Hematopoietic multipotent progenitor cell treated with erythropoietin and hydrocortisone succinate and interleukin-3 and kit ligand, for 8 days (in vitro differentiated cells): ENCODE results near the gene NINJ2.
"Not testable (repeated sequence)": the region's sequence is repeated elsewhere in the genome, so short reads cannot be mapped to it uniquely, and the experiment has no call there.

Experiments
- DNase-seq: peaks from one replicate; pipeline ENCODE4 v3.0.0-alpha.2; 2015

NINJ2 gene

DNA sequence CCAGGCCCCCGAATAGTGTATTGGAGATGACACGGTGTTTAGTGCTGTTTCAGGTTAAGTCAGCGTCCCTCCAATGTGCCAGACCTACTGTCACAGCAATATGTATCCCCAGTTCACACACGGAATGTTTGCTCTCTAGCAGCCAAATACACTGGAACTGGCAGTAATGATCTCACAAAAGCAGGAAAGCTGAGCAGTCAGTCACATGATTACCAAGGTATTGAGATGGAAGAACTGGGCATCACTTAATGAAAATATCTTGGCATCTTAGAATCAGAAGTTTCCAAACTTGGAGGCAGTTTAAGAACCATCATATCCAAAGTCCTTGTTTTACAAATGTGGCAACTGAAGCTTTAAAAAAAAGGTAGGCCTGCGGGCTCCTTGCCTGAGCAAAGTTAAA, 23.3 kb downstream of the NINJ2 start:
- no peak for DNase-seq

DNA sequence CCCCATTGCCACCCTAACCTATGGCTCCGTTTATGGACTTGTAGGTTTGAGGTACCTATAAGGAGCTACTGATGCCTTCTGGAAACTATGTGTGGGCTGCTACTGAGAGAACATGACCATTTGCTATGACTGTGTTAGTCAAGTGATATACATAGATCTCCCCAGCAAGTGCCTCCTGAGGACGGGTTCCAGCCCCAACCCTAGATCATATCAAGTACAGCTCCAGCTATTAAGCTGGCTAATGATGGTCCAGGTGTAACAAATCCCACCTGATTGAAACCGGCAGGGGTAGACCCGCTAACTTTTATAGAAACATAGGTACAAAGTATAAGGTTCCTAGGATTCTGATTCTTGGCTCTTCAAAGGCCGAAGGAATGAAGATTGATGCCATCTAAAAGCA, 23.7 kb downstream of the NINJ2 start:
- DNase-seq = no peak

DNA sequence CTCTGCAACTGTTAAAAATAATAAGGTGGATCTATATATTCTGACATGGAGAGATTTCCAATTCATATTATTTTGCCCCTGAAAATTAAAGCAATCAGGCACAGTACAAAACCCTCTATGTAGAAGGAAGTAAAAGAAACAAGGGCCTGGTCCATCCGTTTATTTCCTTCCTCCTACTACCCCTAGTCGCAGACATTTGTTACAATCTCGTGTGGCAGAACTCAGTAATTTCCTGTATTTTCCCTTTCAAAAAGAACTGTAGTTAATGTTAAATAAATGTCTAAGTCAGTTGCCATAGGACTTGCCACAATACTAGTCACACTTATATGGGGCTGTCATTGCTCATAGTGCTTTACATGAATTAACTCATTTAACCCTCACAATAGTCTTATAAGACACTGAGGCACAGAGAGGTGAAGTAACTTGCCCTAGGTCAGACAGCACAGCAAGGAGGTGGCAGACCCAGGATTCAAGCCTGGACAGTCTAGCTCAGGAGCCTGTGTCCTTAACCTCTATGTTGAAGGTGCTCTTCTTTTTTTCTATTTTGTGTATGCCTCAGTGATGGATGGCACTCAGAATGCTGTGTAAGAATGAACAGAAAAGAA, 24.2 kb downstream of the NINJ2 start:
- DNase-seq = no peak

DNA sequence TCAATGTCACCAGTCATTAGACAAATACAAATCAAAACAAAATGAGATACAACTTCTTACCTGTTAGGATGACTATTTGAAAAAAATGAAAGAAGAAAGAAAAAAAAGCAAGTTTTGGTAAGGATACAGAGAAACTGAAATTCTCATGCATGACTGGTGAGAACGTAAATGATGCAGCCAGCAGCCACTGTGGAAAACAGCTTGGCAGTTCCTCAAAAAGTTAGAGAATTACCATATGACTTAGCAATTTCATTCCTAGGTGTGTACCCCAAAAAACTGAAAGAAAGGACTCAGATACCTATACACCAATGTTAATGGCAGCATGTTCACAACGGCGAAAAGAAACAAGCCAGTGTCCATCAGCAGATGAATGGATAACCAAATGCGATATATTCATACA, 26.6 kb downstream of the NINJ2 start:
- DNase-seq = no peak

DNA sequence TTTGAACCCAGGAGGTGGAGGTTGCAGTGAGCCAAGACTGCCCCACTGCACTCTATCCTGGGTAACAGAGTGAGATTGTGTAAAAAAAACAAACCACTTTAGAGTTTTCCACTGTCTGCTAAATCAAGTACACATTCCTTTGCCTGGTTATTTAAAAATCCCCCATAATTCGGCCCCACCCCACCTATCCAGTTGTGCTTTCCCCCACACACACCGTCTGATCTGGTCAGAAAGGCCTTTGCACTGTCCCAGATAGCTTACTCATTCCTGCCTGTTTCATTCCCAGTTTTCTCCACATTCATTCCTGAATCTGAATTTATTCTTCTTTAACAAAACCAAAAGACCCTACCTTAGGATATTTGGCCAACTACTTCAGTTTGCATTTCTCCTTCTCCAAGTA, 29.5 kb downstream of the NINJ2 start:
- no peak for DNase-seq

DNA sequence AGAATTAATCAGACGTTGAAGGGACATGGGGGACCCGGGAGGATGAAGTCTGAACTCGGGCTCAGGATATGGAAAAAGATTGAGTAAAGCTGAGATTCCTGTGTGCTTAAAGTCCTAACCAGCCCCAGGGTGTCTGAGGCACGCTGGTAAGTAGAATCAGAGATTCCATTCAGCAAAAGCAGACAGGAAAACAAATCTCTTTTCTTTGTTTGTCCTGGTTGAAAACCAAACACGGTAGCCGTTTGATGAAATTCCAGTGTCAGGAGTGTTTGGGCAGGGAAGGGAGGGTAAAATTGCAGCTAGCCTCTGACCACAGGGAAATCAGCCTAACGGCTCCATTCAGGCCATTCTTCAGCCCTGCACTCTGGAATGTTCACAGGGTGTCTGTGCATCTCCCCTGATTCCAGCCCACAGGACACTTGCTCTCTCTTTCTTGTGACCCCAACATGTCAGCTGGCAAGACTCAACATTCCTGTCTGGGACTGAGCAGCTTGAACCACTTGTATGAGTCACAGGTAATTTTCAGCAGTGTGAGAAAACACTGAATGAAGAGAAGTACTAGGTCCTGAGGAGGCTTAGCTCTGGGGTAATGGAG, 31.0 kb downstream of the NINJ2 start:
- DNase-seq = no peak

DNA sequence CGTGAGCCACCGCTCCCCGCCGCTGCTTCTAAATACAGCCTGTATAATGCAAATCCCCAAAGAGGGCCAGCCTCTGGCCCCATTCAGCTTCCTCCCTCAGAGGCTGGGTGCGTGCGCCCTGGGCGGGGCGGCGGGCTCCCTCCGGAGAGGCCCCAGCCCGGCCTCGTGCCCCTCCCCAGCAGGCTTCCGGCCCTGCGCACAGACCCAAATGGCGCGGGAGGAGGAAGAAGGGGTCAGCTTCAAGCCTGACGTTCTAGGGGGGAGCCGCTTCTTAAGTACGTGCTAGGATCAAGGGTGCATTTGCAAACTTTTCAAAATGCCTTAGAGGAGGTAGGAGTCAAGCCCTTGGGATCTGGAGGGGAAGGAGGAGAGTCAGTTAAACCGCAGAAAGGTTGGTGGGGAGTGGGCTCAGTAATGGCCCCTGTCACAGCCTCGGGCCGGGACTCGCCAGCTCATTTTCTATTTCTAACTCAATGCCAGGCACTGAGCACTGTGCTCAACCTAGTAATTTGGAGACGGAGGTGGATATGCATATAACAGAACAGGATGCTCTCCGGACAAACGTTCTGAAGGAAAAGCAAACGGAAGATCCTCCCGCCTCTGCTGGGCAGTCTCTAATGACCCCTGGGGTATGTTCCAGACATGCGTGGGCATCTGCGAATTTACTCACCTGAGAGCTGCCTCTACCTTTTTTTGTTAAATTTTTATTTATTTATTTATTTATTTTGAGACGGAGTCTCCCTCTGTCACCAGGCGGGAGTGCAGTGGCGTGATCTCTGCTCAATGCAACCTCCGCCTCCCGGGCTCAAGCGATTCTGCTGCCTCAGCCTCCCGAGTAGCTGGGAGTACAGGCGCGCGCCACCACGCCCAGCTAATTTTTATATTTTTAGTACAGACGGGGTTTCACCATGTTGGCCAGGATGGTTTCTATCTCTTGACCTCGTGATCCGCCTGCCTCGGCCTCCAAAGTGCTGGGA, 32.3 kb downstream of the NINJ2 start:
- no peak for DNase-seq

DNA sequence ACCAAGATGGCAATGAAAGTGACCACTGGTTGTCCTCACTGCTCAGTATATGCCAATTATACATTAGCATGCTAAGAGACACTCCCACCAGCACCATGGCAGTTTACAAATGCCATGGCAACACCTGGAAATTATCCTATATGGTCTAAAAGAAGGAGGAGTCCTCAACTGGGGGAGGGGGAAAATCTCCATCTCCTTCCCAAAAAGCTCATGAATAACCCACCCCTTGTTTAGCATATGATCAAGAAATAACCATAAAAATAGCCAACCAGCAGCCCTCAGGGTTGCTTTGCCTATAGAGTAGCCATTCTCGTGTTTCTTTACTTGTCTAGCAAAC, 34.5 kb downstream of the NINJ2 start:
- not testable (repeated sequence) for DNase-seq

DNA sequence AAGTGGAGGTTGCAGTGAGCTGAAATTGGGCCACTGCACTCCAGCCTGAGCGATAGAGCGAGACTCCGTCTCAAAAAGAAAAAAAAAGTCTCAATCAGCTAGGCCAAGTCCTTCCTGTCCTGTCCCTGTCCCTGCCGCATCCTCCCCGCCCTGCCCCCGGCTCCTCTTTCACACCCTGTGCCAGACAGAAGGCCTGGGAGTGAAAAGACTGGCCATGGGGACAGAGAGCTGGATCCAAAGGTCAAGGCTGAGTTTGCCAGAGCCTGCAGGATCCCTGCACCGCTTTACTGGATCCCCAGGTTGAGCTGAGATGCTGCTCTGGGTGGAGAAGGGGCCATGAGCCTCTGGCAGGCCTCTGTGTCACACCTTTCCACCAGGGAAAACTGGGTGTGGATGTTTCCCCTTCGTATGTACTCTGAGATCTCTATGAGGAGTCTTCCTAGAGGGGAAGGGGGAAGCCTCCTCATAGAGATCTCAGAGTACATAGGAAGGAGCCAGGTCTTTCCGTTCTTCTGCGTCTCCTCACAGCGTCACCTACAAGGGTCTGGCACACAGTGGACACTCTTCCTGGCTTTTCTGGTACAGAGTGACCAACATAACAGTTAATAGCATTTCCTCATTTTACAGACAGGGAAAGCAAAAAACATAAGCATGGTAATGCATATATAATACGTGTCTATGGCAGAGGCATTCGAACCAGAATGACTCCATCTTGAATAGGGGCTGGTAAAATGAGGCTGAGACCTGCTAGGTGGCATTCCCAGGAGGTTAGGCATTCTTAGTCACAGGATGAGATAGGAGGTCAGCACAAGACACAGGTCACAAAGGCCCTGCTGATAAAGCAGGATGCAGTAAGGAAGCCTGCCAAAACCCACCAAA, 35.1 kb downstream of the NINJ2 start:
- DNase-seq = no peak

DNA sequence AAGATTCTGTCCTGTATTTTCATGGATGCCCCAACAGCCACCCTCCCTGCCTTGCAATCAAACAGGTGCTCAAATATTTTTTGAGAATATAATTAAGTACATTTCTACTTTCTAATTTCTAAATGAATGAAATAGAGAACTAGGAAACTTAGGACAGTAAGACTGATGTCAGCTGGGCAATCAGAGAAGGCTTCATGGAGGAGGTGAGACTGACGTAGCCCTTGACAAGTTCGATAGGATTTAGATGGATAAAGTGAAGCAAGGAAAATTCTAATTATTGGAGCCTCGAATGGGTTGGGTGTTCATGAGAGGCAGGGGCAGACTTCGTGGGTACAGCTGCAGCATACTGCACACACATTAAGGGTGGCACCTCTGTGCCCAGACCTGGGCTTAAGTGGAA, 36.0 kb downstream of the NINJ2 start:
- DNase-seq = no peak

DNA sequence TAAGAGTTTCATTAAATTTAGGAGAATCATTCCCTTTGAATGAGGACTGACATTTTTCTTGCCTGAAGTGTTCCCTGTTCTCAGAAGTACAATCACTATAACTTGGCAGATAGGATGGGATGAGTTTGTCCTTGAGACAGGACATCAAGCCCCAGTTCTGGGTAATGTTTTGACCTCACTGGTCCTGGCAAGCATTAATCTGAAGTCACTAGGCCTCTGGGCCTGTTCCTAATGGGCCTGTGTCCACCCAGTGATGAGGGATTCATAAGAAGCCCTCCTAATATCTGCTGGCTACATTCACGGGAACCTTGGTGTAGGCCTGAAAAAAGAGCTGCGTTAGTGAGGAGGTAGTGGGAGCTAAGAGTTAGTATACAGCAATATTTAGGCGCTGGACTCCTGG, 37.2 kb downstream of the NINJ2 start:
- DNase-seq = no peak

DNA sequence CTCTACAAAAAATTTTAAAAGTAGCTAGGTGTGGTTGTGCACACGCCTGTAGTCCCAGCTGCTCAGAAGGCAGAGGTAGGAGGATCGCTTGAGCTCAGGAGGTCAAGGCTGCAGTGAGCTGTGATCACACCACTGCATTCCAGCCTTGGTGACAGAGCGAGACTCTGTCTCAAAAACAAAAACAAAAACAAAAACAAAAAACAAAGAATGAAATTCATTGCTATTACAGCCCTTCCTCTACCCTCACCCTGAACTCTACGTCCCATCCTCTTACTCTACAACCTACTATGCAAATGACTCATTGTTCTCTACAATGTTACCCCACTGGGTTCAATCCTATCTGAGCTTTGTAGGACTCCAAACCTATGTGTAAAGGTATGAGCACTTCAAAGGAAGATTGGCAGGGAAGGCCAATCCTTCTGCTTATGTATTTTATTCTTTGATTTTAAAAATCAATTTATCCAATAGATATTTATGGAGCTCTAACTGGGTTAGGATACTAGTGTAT, 39.3 kb downstream of the NINJ2 start:
- DNase-seq = no peak

DNA sequence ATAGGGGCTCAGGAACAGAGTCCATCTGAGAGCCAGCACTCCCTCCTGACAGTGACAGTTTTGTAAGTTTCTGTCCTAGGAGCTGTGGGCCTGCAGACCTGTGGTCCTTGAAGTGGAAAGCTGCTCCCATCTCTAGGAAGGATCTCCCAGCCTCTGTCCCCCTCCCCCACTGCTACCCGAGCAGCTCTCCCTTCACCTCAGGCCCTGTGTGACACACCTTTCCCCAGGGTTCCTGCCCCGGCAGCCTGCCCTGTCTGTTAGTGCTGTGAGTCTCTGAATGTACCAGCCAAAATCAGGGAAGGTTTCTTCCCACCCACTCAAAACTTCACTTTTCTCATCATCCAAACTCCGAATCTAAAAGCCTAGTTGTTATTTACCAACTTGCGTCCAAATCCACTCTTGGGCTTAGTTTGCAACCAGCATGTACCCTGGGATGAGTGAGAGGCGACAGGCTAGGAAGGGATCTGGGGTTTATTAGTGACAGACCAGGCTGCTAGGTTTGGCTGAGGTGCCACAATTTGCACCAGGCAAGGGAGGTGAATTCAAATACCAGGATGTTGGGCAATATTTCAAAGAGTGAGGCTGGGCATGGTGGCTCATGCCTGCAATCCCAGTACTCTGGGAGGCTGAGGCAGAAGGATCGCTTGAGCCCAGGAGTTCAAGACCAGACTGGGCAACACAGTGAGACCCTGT, 39.9 kb downstream of the NINJ2 start:
- DNase-seq = no peak

DNA sequence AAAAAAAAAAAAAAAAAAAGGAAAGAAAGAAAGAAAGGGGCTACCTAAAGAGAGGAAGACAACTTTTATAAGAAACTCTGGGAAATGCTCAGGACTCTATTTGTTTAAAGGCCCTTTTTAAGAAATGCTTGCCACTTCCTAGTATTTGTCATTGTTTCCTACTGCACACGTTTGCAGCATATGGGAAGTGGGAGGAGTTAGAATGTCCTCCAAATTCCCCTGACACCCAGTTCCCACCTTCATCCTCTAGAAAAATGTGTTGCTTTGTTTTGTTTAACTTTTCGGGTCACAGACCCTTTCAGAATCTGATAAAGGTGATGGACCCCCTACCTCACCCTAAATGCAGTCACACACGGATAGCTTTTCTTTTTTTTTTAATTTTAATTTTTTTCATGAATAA, 40.8 kb downstream of the NINJ2 start:
- peak; percentile 43 for DNase-seq

DNA sequence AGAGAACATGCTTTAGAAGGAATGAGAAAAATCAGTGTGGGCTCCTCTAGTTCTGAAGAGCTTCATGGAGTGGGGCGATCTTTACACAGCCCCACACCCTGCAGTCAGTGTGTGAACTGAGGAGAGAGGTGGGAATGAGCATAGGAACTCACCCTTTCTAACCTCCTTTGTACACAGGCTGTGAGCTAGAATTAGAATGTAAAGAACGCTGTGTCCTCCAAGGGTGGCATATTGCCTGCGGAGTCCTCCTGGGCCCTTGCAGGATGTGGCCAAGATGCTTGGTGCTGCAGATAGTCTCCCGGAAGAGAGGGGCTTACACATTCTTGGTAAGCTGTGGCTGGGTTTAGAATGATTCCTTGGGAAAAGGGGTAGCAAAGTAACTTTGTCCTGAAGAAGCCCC, 43.9 kb downstream of the NINJ2 start:
- DNase-seq = no peak

DNA sequence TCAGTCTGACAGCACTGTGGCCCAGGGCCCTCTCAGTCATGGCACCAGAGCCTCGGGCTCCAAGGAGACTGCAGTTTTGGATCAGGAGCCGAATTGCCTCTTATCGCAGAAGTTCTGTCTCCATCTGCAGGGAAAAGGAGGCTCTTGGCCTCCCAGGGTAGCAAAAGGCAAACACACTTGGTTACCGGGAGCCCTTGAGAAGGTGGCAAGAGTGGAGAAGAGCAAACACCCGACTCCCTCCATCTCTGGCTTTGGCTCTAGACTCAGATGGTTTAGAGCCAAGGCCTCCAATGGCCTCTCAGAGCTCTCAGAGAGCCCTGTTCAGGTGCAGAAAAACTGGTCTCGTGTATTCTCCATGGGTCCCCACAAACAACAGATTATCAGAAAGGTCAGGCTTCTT, 44.6 kb downstream of the NINJ2 start:
- DNase-seq = no peak

DNA sequence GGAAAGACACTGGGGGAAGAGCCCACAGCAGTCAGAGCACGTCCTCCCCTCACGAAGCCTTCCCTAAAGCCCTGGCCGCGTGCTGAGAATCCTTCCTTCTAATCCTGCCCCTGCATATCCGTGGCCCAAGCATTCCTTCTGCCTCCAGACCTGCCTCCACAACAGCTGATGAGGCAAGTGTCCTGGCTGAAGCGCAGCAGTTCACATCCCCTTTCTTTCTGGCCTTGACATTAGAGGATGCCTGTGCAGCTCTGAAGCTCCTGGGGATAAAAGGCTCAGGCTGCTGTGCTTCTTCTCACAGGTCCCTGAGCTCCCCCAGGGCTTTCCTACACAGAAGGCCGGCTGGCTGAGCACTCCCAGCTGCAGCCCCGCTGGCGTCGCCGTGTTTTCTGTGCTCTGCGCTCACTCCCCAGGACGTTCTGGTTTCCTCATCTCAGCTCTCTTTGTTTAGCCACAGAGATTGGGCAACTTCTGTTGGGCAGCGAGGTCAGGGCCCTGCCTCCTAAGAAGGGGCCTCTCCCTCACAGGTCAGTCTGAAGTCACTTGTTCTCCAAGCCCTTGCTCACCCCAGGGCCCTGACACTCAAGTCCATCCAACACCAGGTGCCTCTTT, 45.8 kb downstream of the NINJ2 start:
- DNase-seq = no peak

DNA sequence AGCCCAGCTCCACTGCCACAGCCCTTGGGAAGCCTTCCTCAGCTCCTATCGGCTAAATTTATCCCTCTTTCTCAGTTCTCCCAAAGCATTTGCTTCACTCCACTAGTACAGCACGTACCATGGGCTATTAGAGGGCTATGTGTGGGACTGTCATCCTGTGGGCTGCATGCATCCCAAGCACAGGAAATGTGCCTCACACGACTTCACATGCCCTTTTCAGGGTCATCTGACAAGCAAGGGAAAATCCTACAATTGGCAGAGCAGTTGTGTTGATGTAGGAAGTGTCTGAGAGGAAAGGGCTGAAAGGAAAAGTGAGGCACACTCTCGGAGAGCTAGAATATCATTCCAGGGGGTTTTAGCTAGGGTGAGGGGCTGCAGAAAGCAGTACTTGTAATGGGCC, 47.6 kb downstream of the NINJ2 start:
- no peak for DNase-seq

DNA sequence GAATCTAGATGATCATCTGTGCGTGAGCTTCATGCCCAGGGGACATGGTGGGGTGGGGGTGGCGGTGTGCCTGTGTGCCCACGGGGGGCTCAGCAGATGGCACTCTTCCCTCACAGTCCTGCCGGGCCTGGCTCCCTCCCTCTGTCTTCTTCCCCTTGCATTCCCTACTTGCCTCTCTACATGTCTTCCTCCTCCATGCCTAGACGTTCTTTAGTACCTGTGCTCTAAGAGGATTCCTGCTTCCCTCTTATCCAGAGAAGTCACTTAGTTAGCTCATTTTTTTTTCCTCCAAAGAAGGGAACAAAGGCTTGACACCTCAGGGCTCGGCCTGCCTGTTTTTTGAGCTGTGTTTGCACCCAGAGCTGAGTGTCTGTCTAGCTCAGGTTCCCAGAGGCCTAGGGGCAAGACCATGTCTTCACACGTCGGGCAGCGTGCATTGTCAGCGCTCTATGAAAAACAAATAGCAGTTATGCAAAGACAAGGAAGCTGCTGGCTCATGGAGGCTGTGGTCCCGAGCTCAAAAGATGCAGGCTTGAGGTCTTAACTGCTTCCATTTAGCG, 48.8 kb downstream of the NINJ2 start:
- DNase-seq = peak; percentile 33

DNA sequence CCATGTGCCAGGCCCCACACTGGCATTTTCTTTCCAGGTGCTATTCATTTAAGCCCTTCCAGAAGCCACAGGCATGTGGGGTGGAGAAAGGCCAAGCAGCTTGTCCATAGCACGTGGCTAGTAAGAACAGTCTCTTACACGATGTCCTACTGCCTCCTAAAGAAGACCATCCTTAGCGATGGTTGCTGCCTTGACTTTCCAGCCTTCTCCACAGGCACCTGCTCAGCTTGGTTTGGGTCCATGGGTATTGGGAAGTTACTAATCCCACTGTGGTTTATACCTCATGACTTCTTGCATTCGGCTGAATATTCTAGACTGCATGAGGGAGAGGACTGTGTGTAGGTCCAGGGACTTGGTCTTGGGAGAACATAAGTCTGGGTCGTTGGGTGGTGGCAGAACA, 49.2 kb downstream of the NINJ2 start:
- no peak for DNase-seq

DNA sequence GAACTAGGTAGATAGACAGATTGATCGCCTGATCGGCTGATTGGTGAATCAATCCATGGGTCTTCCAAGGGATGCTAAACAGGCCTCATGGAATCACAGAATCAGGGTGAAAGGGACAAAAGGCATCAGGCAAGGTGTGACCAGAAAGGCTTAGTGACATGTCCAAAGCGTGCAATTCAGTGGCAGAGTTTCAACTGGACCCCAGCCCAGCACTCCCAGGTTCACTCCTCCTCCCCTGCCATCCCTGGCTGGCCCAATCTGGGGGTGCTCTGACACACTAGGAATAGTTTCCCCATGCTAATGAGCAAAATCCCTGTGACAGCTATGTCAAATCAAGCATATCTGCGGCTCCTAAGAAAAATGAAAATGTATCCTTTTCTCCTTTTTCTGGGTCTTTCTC, 50.4 kb downstream of the NINJ2 start:
- DNase-seq = no peak

DNA sequence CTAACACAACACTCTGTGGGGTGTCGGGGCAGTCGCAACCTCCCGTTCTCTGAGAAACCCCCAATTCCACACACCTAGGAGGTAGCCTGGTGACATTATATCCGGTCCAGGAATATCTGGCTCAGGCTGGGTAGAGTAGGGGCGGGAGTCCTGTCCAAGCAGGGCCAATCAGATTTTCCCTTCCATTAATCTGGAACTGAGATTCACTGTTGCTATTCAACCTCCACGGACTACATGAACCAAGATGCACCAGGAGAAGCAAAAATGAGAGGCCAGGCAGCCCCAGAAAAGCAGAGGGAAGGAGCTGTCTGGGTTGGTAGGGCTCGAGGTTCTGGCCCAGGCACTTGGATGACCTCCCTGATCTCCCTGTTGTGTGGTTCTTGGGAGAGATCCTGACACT, 51.0 kb downstream of the NINJ2 start:
- DNase-seq = no peak
